HEK293T (cell line): ENCODE data around the gene TYMP.
"Not testable (repeated sequence)": the region's sequence is repeated elsewhere in the genome, so short reads cannot be mapped to it uniquely, and the experiment has no call there.

Experiments
- CTCF ChIA-PET: fragments of 350-600 bp; formaldehyde crosslinking; extraction: SDS; loops from one replicate; lab custom pipeline; 2021; ENCODE audit warnings: antibody characterized with exemption, inconsistent platforms; lab: Yijun Ruan, JAX
- POLR2A ChIA-PET: fragments of 350-600 bp; formaldehyde crosslinking; extraction: SDS; loops from one replicate; lab custom pipeline; 2020; ENCODE audit warnings: antibody characterized with exemption, inconsistent platforms; lab: Yijun Ruan, JAX
- DNase-seq: peaks from one replicate; pipeline ENCODE4 v3.0.0; 2012; ENCODE audit warnings: mixed read lengths; ENCODE audit errors: extremely low spot score
- ARNT ChIP-seq: fragments of 450-650 bp; IDR thresholded peaks from 2 replicates; pipeline ENCODE4 v1.6.1; 2017; ENCODE audit warnings: mild to moderate bottlenecking
- BHLHE40 ChIP-seq: fragments of 450-650 bp; IDR thresholded peaks from 2 replicates; pipeline ENCODE4 v1.6.1; 2016; ENCODE audit warnings: mild to moderate bottlenecking, moderate library complexity, borderline replicate concordance
- CTBP1 ChIP-seq: fragments of 450-650 bp; IDR thresholded peaks from 2 replicates; pipeline ENCODE4 v1.6.1; 2016; ENCODE audit warnings: borderline replicate concordance
- ELF4 ChIP-seq: fragments of 450-650 bp; IDR thresholded peaks from 2 replicates; pipeline ENCODE4 v1.6.1; 2017; ENCODE audit warnings: antibody characterized with exemption
- FOXA1 ChIP-seq: fragments of 450-650 bp; IDR thresholded peaks from 2 replicates; pipeline ENCODE4 v1.6.1; 2016; ENCODE audit warnings: mild to moderate bottlenecking
- FOXK2 ChIP-seq: fragments of 450-650 bp; IDR thresholded peaks from 2 replicates; pipeline ENCODE4 v1.6.1; 2016; ENCODE audit warnings: mild to moderate bottlenecking
- FOXM1 ChIP-seq: fragments of 450-650 bp; IDR thresholded peaks from 2 replicates; pipeline ENCODE4 v1.6.1; 2017; ENCODE audit warnings: mild to moderate bottlenecking, borderline replicate concordance
- HDGF ChIP-seq: fragments of 450-650 bp; IDR thresholded peaks from 2 replicates; pipeline ENCODE4 v1.6.1; 2017; ENCODE audit warnings: antibody characterized with exemption, borderline replicate concordance
- L3MBTL2 ChIP-seq: fragments of 450-650 bp; conservative IDR thresholded peaks from 2 replicates; pipeline ENCODE4 v1.6.1; 2016; ENCODE audit warnings: mild to moderate bottlenecking
- LEF1 ChIP-seq: fragments of 450-650 bp; IDR thresholded peaks from 2 replicates; pipeline ENCODE4 v1.6.1; 2017; ENCODE audit warnings: mild to moderate bottlenecking, borderline replicate concordance
- NFRKB ChIP-seq: fragments of 450-650 bp; IDR thresholded peaks from 2 replicates; pipeline ENCODE4 v1.6.1; 2016; ENCODE audit warnings: mild to moderate bottlenecking, moderate library complexity
- SP1 ChIP-seq: fragments of 450-650 bp; IDR thresholded peaks from 2 replicates; pipeline ENCODE4 v1.6.1; 2017
- SUZ12 ChIP-seq: fragments of 450-650 bp; IDR thresholded peaks from 2 replicates; pipeline ENCODE4 v1.6.1; 2016; ENCODE audit warnings: mild to moderate bottlenecking
- TARDBP ChIP-seq: fragments of 450-650 bp; IDR thresholded peaks from 2 replicates; pipeline ENCODE4 v1.6.1; 2016
- ZNF384 ChIP-seq: fragments of 450-650 bp; IDR thresholded peaks from 2 replicates; pipeline ENCODE4 v1.6.1; 2016
- TF ChIP-seq, protein P1 (sequence below): fragments of 450-650 bp; IDR thresholded peaks from 2 replicates; pipeline ENCODE4 v1.6.1; 2016

Gene TYMP

DNA sequence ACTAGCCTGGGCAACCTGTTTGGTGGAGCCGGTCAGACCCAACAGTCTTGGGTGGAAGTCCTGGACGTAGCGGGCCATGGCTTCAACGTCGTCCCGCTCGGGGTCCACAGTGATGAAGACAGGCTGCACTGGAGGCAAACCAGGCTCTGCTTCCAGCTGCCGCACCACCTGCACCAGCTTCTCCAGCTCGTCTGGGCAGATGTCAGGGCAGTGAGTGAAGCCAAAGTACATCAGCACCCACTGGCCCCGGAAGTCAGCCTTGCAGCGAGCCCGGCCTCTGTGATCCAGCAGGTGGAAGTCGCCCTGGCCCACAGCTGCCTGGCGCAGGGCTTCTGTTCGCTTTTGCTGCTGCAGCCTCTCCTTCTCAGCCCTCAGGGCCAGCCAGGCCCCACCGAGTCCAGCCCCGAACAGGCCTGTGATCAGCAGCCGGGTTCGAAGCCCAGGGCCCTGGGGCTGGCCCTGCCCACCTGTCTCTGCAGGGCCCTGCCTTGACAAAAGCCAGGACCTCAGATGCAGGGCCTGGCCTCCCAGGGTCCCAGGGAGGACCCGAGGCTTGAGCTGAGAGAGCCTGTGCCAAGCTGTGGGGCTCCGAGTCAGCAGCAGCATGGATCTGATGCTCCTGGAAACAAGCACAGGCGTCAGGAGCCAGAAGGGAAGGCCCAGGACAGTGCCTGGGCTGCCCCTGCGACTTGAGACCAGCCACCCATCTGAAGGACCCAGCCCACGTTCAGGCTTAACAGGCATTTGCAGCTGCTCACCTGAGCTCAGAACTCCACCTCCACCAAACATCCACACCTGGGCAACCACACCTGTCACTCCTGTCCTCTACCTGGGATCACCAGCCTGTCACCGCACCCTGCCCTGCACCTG lies 5.8 kb downstream of the TYMP start:
- DNase-seq = no peak
- ChIA-PET POLR2A (interaction anchor here (0.6 to 7.1 kb wide), 10 partner anchors 9 to 182 kb away, joined by 3 to 193 read pairs (median 12); partner anchors contain the start of genes CHKB, LMF2, NCAPH2 and SYCE3), CTCF (interaction anchor here (2.2 kb wide), 1 partner anchor 15 kb away, joined by 11 read pairs; no protein-coding TSS in a partner anchor)
- TF ChIP-seq NFRKB = no peak
- TF ChIP-seq FOXM1 = no peak
- TF ChIP-seq L3MBTL2 = no peak
- no peak for TF ChIP-seq ELF4
- TF ChIP-seq FOXK2 = no peak
- no peak for TF ChIP-seq LEF1
- no peak for TF ChIP-seq BHLHE40
- TF ChIP-seq, protein P1, sequence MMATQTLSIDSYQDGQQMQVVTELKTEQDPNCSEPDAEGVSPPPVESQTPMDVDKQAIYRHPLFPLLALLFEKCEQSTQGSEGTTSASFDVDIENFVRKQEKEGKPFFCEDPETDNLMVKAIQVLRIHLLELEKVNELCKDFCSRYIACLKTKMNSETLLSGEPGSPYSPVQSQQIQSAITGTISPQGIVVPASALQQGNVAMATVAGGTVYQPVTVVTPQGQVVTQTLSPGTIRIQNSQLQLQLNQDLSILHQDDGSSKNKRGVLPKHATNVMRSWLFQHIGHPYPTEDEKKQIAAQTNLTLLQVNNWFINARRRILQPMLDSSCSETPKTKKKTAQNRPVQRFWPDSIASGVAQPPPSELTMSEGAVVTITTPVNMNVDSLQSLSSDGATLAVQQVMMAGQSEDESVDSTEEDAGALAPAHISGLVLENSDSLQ = no peak
- no peak for TF ChIP-seq SP1
- TF ChIP-seq FOXA1 = no peak
- no peak for TF ChIP-seq ZNF384
- no peak for TF ChIP-seq ARNT
- no peak for TF ChIP-seq CTBP1
- no peak for TF ChIP-seq SUZ12
- no peak for TF ChIP-seq HDGF
- no peak for TF ChIP-seq TARDBP

DNA sequence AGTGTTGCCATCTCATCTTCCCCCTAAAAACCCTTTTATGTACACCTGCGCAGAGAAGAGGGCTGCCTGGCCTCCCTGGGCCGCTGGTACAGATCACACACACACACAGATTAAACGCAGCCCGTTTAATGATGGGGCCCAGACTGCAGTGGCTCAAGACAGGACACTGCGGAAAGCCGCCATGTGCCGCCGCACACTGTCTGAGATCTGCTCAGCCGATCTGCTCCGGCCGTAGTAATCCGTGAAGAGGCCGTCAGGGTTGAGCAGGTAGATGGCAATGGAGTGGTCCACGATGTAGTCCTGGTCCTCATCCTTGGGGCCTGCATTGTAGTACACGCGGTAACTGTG lies 6.4 kb downstream of the TYMP start:
- POLR2A ChIA-PET = interaction anchor here (1.0 to 7.1 kb wide), 5 partner anchors 8 to 51 kb away, joined by 3 to 193 read pairs (median 49); partner anchors contain the start of genes LMF2, NCAPH2 and SYCE3
- CTCF ChIA-PET = no interaction called here
- TF ChIP-seq L3MBTL2 (no peak), FOXK2 (no peak), ELF4 (no peak), FOXM1 (no peak), ARNT (no peak), HDGF (no peak)

DNA sequence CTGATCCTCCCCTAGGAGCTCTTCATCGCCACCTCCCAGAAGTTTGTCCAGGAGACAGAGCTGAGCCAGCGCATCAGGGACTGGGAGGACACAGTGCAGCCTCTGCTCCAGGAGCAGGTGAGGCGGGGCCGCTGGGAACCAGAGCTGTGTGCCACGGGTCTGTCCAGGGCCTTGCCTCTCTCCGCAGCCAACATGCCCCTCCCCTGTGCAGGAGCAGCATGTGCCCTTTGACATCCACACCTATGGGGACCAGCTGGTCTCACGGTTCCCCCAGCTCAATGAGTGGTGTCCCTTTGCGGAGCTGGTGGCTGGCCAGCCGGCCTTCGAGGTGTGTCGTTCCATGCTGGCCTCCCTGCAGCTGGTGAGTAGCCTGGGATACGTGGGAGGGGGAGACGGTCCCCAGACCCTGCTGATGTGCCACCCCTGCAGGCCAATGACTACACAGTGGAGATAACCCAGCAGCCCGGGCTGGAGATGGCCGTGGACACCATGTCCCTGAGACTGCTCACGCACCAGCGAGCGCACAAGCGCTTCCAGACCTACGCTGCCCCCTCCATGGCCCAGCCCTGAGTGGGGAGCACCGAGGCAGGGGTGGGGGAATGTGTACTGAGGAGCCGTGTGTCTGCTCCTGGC lies 6.9 kb downstream of the TYMP start:
- ChIA-PET CTCF (no interaction called here), POLR2A (interaction anchor here (1.0 to 7.1 kb wide), 2 partner anchors 14 to 50 kb away, joined by 3 to 193 read pairs; partner anchors contain the start of genes LMF2 and NCAPH2)
- DNase-seq = no peak
- TF ChIP-seq FOXK2 (no peak), L3MBTL2 (no peak), ZNF384 (no peak), SP1 (no peak), LEF1 (no peak), CTBP1 (no peak), ELF4 (no peak)
- TF ChIP-seq, protein P1 = no peak

More for the DNA sequence above, 6.4 kb downstream of the TYMP start:
- no peak for DNase-seq

DNA sequence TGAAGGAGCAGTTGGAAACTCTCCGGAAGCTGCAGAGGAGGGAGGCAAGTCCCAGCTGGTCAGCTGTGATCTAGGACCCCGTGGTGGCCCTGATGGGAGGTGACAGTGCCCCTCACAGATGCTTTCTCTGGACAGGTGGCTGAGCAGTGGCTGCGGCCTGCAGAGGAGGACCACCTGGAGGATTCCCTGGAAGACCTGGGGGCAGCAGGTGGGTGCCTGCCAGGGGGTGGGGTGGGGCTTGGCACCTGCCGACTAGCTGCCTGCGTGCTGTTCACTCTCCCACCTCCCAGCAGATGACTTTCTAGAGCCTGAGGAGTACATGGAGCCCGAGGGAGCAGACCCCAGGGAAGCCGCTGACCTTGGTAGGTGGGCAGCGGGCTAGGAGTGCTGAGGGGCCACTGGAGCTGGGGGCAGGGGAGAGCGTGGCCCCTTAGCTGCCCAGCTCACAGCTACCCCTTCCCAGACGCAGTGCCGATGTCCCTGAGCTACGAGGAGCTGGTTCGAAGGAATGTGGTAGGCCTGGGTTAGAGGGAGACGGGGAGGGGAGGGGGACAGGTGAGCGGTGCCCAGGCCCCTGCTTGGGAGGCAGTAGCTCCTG lies 7.5 kb downstream of the TYMP start:
- CTCF ChIA-PET = no interaction called here

DNA sequence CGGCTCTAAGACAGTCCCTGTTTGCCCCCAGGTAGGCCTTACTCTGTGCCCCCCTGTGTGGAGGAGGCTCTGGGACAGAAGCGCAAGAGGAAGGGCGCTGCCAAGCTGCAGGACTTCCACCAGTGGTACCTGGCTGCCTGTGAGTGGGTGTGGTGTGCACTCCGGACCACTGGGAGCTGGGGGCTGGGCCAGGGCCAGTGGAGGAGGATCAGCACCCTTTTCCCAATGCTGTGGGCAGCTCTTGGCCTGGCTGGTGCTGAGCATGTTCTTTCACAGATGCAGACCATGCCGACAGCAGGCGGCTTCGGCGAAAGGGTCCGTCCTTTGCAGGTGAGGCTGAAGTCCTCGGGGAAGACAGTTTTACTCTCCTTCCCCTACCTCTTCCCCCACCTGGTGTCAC lies 8.1 kb downstream of the TYMP start:
- CTCF ChIA-PET = no interaction called here
- POLR2A ChIA-PET = interaction anchor here (7.1 kb wide), 1 partner anchor 12 kb away, joined by 193 read pairs; the partner anchor contains the start of genes LMF2 and NCAPH2
- TF ChIP-seq LEF1 (no peak), FOXA1 (no peak), HDGF (no peak)
- no peak for DNase-seq

More for the DNA sequence above, 7.5 kb downstream of the TYMP start:
- POLR2A ChIA-PET = interaction anchor here (1.0 to 7.1 kb wide), 2 partner anchors 13 to 49 kb away, joined by 3 to 193 read pairs; partner anchors contain the start of genes LMF2 and NCAPH2
- DNase-seq = no peak
- TF ChIP-seq NFRKB = no peak

DNA sequence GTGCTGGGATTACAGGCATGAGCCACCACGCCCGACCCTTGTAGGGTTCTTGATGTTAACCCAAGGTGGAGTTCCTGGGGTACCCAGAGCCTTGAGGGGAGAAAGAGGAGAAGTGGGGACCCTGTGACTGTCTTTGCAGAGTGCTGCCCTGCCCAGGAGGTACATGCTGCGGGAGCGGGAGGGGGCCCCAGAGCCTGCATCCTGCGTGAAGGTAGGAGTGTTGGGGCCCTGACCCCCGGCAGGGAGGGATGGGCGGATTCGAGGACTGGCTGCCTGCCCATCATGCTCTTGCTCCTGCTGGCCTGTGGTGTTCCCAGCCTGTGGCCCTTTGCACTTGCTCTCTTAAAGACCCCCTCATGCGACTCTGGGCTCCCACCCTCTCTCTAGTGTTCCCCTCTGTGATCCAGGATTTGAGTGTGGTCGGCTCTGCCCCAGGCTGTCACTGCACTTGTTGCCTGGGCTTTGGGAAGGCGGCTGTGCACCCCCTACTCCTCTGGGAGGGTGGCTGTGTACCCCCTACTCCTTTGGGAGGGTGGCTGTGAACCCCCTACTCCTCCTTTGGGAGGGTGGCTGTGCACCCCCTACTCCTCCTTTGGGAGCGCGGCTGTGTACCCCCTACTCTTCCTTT lies 8.9 kb downstream of the TYMP start:
- CTCF ChIA-PET = no interaction called here
- POLR2A ChIA-PET = interaction anchor here (7.1 kb wide), 1 partner anchor 12 kb away, joined by 193 read pairs; the partner anchor contains the start of genes LMF2 and NCAPH2
- TF ChIP-seq, protein P1 = no peak
- TF ChIP-seq ELF4 (no peak), SUZ12 (no peak), NFRKB (no peak), SP1 (no peak), HDGF (no peak), FOXM1 (no peak), FOXA1 (no peak), L3MBTL2 (no peak), LEF1 (no peak)
- DNase-seq = no peak

DNA sequence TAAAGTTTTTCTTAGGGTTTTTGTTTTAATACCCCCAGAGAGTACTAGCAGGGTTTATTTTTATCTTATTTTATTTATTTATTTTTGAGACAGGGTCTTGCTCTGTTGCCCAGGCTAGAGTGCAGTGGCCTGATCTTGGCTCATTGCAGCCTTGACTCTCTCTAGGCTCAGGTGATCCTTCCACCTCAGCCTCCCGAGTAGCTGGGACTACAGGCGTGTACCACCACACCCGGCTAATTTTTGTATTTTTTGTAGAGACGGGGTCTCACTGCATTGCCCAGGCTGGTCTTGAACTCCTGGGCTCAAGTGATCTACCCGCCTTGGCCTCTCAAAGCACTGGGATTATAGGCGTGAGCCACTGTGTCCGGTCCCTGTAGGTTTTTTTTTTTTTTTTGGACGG lies 9.6 kb downstream of the TYMP start:
- POLR2A ChIA-PET, CTCF ChIA-PET, DNase-seq: not testable (repeated sequence)
